GM12864 (cell line): ENCODE measurements around the gene PRKCSH.
A peak's percentile ranks its signal among the peaks of the same experiment; 100 is the strongest.
"Not testable (repeated sequence)": the region's sequence is repeated elsewhere in the genome, so short reads cannot be mapped to it uniquely, and the experiment has no call there.

Experiments used
- DNase-seq: peaks from one replicate; pipeline ENCODE4 v3.0.0-alpha.2; 2011; ENCODE audit warnings: low read depth
- H3K4me3 ChIP-seq: 2 replicates; pipeline ENCODE4 v1.5.1; 2011; ENCODE audit warnings: mild to moderate bottlenecking, low read depth, low read length, control low read depth
- CTCF ChIP-seq: IDR thresholded peaks from 2 replicates; pipeline ENCODE4 v1.5.1; 2011; ENCODE audit warnings: low read depth, mild to moderate bottlenecking, moderate library complexity, low read length, control low read depth, inconsistent platforms; ENCODE audit errors: missing control alignments

The PRKCSH gene

GRCh38 chr19:11458236-11458900, 22.9 kb downstream of the PRKCSH start:
- no peak for DNase-seq
- H3K4me3 ChIP-seq, result no peak overlapping the region
- no peak for TF ChIP-seq CTCF

- DNase-seq, H3K4me3 ChIP-seq: not testable (repeated sequence)
Measured at GRCh38 chr19:11458912-11459311, 23.5 kb downstream of the PRKCSH start.

GRCh38 chr19:11460207-11460606, 24.8 kb downstream of the PRKCSH start:
- H3K4me3 ChIP-seq, result no peak overlapping the region
- TF ChIP-seq CTCF, result peak; percentile 55
- DNase-seq, result no peak

- H3K4me3 ChIP-seq, result no peak overlapping the region
- TF ChIP-seq CTCF, result no peak
- DNase-seq, result no peak
Measured at GRCh38 chr19:11461453-11461852, 26.0 kb downstream of the PRKCSH start.

GRCh38 chr19:11463391-11463790, 28.0 kb downstream of the PRKCSH start:
- no peak for TF ChIP-seq CTCF
- no peak for DNase-seq
- H3K4me3 ChIP-seq, result no peak overlapping the region

GRCh38 chr19:11464333-11465265, 29.2 kb downstream of the PRKCSH start:
- H3K4me3 ChIP-seq, result no peak overlapping the region
- DNase-seq, result no peak
- no peak for TF ChIP-seq CTCF

GRCh38 chr19:11465600-11465999, 30.2 kb downstream of the PRKCSH start:
- no peak for DNase-seq
- TF ChIP-seq CTCF, result no peak
- no peak overlapping the region for H3K4me3 ChIP-seq

- DNase-seq, H3K4me3 ChIP-seq: not testable (repeated sequence)
Measured at GRCh38 chr19:11468266-11468845, 32.9 kb downstream of the PRKCSH start.
